ENCODE measurements around the gene PACRG. TPM values are rescaled to one million over a fixed set of nuclear protein-coding genes. Genes with fewer than 3 reads are reported as not detected.

Gene PACRG
- total RNA-seq, 1 donor: 1.4 TPM

DNA sequence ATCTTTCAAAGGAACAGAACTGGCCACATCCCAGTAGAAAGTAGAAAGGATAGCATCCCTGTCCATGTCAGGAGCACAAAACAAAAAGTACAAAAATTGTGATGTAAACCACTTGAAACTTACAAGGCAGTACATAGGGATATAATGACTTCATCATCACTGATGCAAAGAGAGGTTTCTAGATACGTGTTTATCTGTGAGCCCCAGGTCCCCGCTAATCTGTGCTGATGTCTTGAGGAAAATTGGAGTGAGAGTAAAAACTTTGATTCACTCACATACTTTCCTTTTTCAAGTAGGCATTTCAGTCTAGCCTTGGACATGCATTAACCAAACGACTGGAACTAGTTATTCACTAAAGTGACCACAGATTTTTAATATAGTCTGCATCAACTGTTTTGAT lies 470.1 kb downstream of the PACRG start:
- Histone ChIP-seq H3K36me3 (ENCODE audit: insufficient read depth, low read length) (no peaks in the 10 kb centered on the region), H3K27me3 (ENCODE audit: insufficient read depth, low read length) (no peaks in the 10 kb centered on the region), H2AFZ (ENCODE audit: low read length) (no peak overlapping the region), H3K4me3 (ENCODE audit: insufficient read depth, low read length) (no peak overlapping the region), H3K9me3 (ENCODE audit: low read depth, low read length) (no peaks in the 10 kb centered on the region), H3K79me2 (ENCODE audit: insufficient read depth, low read length) (no peaks in the 10 kb centered on the region), H3K4me1 (ENCODE audit: insufficient read depth, low read length) (no peaks in the 10 kb centered on the region), H4K20me1 (ENCODE audit: insufficient read depth, low read length) (no peaks in the 10 kb centered on the region), H3K27ac (ENCODE audit: low read depth, low read length) (no peak overlapping the region), H3K4me2 (ENCODE audit: insufficient read depth, low read length) (no peak overlapping the region)
- DNase-seq (ENCODE audit: insufficient read length, low spot score, missing footprints): no peak
- TF ChIP-seq CTCF (IDR thresholded peaks at IDR 0.05; ENCODE audit: extremely low read depth, low read depth, low read length): no peak

- no peak overlapping the region for H2AFZ ChIP-seq (ENCODE audit: low read length)
- H3K4me2 ChIP-seq (ENCODE audit: insufficient read depth, low read length): no peak overlapping the region
- no peak for TF ChIP-seq CTCF (IDR thresholded peaks at IDR 0.05; ENCODE audit: extremely low read depth, low read depth, low read length)
- no peak overlapping the region for H3K27ac ChIP-seq (ENCODE audit: low read depth, low read length)
- no peaks in the 10 kb centered on the region for H3K79me2 ChIP-seq (ENCODE audit: insufficient read depth, low read length)
- H3K27me3 ChIP-seq (ENCODE audit: insufficient read depth, low read length): no peaks in the 10 kb centered on the region
- no peaks in the 10 kb centered on the region for H3K9me3 ChIP-seq (ENCODE audit: low read depth, low read length)
- H4K20me1 ChIP-seq (ENCODE audit: insufficient read depth, low read length): no peaks in the 10 kb centered on the region
- no peak overlapping the region for H3K4me3 ChIP-seq (ENCODE audit: insufficient read depth, low read length)
- H3K36me3 ChIP-seq (ENCODE audit: insufficient read depth, low read length): no peaks in the 10 kb centered on the region
- H3K4me1 ChIP-seq (ENCODE audit: insufficient read depth, low read length): no peaks in the 10 kb centered on the region
- DNase-seq (ENCODE audit: insufficient read length, low spot score, missing footprints): no peak
These were observed 470.6 kb downstream of the PACRG start for GRCh38 chr6:163198396-163198795.

GRCh38 chr6:163199371-163199770 lies 471.6 kb downstream of the PACRG start:
- no peaks in the 10 kb centered on the region for H3K36me3 ChIP-seq (ENCODE audit: insufficient read depth, low read length)
- H3K4me1 ChIP-seq (ENCODE audit: insufficient read depth, low read length): no peaks in the 10 kb centered on the region
- H3K4me3 ChIP-seq (ENCODE audit: insufficient read depth, low read length): no peak overlapping the region
- no peaks in the 10 kb centered on the region for H3K27me3 ChIP-seq (ENCODE audit: insufficient read depth, low read length)
- no peak for TF ChIP-seq CTCF (IDR thresholded peaks at IDR 0.05; ENCODE audit: extremely low read depth, low read depth, low read length)
- no peak overlapping the region for H3K4me2 ChIP-seq (ENCODE audit: insufficient read depth, low read length)
- no peak overlapping the region for H2AFZ ChIP-seq (ENCODE audit: low read length)
- no peaks in the 10 kb centered on the region for H4K20me1 ChIP-seq (ENCODE audit: insufficient read depth, low read length)
- no peak overlapping the region for H3K27ac ChIP-seq (ENCODE audit: low read depth, low read length)
- no peak for DNase-seq (ENCODE audit: insufficient read length, low spot score, missing footprints)
- no peaks in the 10 kb centered on the region for H3K9me3 ChIP-seq (ENCODE audit: low read depth, low read length)
- H3K79me2 ChIP-seq (ENCODE audit: insufficient read depth, low read length): no peaks in the 10 kb centered on the region

DNA sequence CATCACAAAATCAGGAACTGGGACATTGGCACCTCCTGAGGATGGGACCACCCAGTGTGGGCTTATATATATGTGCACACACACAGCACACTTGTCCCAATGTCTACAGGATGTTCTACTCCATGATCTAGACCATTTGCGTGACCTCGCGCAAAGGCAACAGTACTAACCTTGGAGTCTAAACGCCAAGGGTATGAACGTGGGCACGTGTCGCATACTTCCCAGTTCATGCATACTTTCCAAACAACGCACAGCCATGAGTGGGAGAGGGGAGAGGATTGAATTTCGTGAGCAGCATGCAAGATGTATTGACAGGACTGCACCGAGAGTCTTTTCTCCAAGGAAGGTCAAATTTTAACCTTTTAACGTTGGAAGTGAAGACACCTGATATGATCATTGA lies 472.5 kb downstream of the PACRG start:
- no peaks in the 10 kb centered on the region for H4K20me1 ChIP-seq (ENCODE audit: insufficient read depth, low read length)
- no peaks in the 10 kb centered on the region for H3K9me3 ChIP-seq (ENCODE audit: low read depth, low read length)
- H3K4me3 ChIP-seq (ENCODE audit: insufficient read depth, low read length): no peak overlapping the region
- no peaks in the 10 kb centered on the region for H3K36me3 ChIP-seq (ENCODE audit: insufficient read depth, low read length)
- no peaks in the 10 kb centered on the region for H3K79me2 ChIP-seq (ENCODE audit: insufficient read depth, low read length)
- no peaks in the 10 kb centered on the region for H3K4me1 ChIP-seq (ENCODE audit: insufficient read depth, low read length)
- no peak overlapping the region for H3K4me2 ChIP-seq (ENCODE audit: insufficient read depth, low read length)
- TF ChIP-seq CTCF (IDR thresholded peaks at IDR 0.05; ENCODE audit: extremely low read depth, low read depth, low read length): no peak
- H3K27me3 ChIP-seq (ENCODE audit: insufficient read depth, low read length): no peaks in the 10 kb centered on the region
- DNase-seq (ENCODE audit: insufficient read length, low spot score, missing footprints): no peak
- H3K27ac ChIP-seq (ENCODE audit: low read depth, low read length): no peak overlapping the region
- H2AFZ ChIP-seq (ENCODE audit: low read length): no peak overlapping the region
